UCSD-AML1 (cell line): ENCODE data around the gene SLC30A9.

Source experiments
- DNase-seq: peaks from one replicate; lab custom pipeline; 2025; ENCODE audit not compliant: unreplicated experiment; lab: John Stamatoyannopoulos, UW

The SLC30A9 gene

GRCh38 chr4:41998019-41998418, 7.7 kb downstream of the SLC30A9 start:
- DNase-seq, result no peak

GRCh38 chr4:41999321-41999720, 9.0 kb downstream of the SLC30A9 start:
- no peak for DNase-seq

- no peak for DNase-seq
Observed at GRCh38 chr4:42008011-42008786, 17.9 kb downstream of the SLC30A9 start.

GRCh38 chr4:42015438-42015837, 25.1 kb downstream of the SLC30A9 start:
- DNase-seq, result no peak

GRCh38 chr4:42018451-42018850, 28.1 kb downstream of the SLC30A9 start:
- no peak for DNase-seq

GRCh38 chr4:42048394-42048793, 58.1 kb downstream of the SLC30A9 start:
- no peak for DNase-seq

GRCh38 chr4:42050516-42051249, 60.4 kb downstream of the SLC30A9 start:
- DNase-seq, result no peak

- no peak for DNase-seq
Observed at GRCh38 chr4:42066402-42066801, 76.1 kb downstream of the SLC30A9 start.

- no peak for DNase-seq
Observed at GRCh38 chr4:42067264-42067663, 76.9 kb downstream of the SLC30A9 start.

- DNase-seq, result no peak
Observed at GRCh38 chr4:42070463-42070862, 80.1 kb downstream of the SLC30A9 start.

- no peak for DNase-seq
Observed at GRCh38 chr4:42074294-42074693, 84.0 kb downstream of the SLC30A9 start.

GRCh38 chr4:42078184-42078801, 88.0 kb downstream of the SLC30A9 start:
- DNase-seq, result no peak

GRCh38 chr4:42080306-42080705, 90.0 kb downstream of the SLC30A9 start:
- no peak for DNase-seq

- no peak for DNase-seq
Observed at GRCh38 chr4:42083816-42084215, 93.5 kb downstream of the SLC30A9 start.

- no peak for DNase-seq
Observed at GRCh38 chr4:42088386-42088785, 98.1 kb downstream of the SLC30A9 start.

GRCh38 chr4:42101446-42101975, 111.2 kb downstream of the SLC30A9 start:
- no peak for DNase-seq

GRCh38 chr4:42104521-42104920, 114.2 kb downstream of the SLC30A9 start:
- DNase-seq, result no peak

- DNase-seq, result no peak
Observed at GRCh38 chr4:42112846-42113245, 122.5 kb downstream of the SLC30A9 start.

GRCh38 chr4:42119886-42120285, 129.6 kb downstream of the SLC30A9 start:
- no peak for DNase-seq

- no peak for DNase-seq
Observed at GRCh38 chr4:42122237-42122636, 131.9 kb downstream of the SLC30A9 start.

GRCh38 chr4:42123071-42123644, 132.8 kb downstream of the SLC30A9 start:
- no peak for DNase-seq
